WTC11 (cell line): Measurements from ENCODE around the gene SPRYD3. TPM values are rescaled to one million over a fixed set of nuclear protein-coding genes. Genes with fewer than 3 reads are reported as not detected.

ENCODE experiments used
- ATAC-seq: fragments of 200-7000 bp; cut with Tn5 transposase; 2 replicates; pipeline ENCODE4 v1.10.0; 2021; ENCODE audit warnings: mild to moderate bottlenecking, moderate library complexity
- CTCF ChIA-PET: fragments of 300-600 bp; sonication (Branson Sonifier 250); formaldehyde crosslinking; loops from one replicate; lab custom pipeline; 2021; ENCODE audit warnings: antibody characterized with exemption; lab: Charles Lee
- POLR2A ChIA-PET: fragments of 350-600 bp; sonication (Branson Sonifier 250); formaldehyde crosslinking; loops from one replicate; lab custom pipeline; 2021; ENCODE audit warnings: antibody characterized with exemption; lab: Charles Lee
- DNase-seq: peaks from one replicate; pipeline ENCODE4 v3.0.0; 2021; ENCODE audit warnings: low spot score
- H3K27ac Mint-ChIP-seq: 2 replicates; pipeline ENCODE4 v1.8.0; 2021; ENCODE audit warnings: mixed read lengths
- H3K27me3 Mint-ChIP-seq: 2 replicates; pipeline ENCODE4 v1.8.0; 2021; ENCODE audit warnings: low read depth, mild to moderate bottlenecking, moderate library complexity, mixed read lengths
- H3K36me3 Mint-ChIP-seq: 2 replicates; pipeline ENCODE4 v1.8.0; 2021; ENCODE audit warnings: mixed read lengths
- H3K4me1 Mint-ChIP-seq: 2 replicates; pipeline ENCODE4 v1.8.0; 2022; ENCODE audit warnings: mixed read lengths
- H3K4me3 Mint-ChIP-seq: 2 replicates; pipeline ENCODE4 v1.8.0; 2021; ENCODE audit warnings: mild to moderate bottlenecking, moderate library complexity, mixed read lengths
- H3K9me3 Mint-ChIP-seq: 2 replicates; pipeline ENCODE4 v1.8.0; 2021; ENCODE audit warnings: mixed read lengths
- ATF2 ChIP-seq: sonication (generic); formaldehyde crosslinking; IDR thresholded peaks from 2 replicates; pipeline ENCODE4 v1.8.1; 2022; ENCODE audit warnings: low read depth, missing genetic modification reagents, borderline replicate concordance
- CBFB ChIP-seq: sonication (generic); formaldehyde crosslinking; IDR thresholded peaks from 2 replicates; pipeline ENCODE4 v1.8.1; 2022; ENCODE audit warnings: mild to moderate bottlenecking, low read depth, missing genetic modification reagents
- CREM ChIP-seq: sonication (generic); formaldehyde crosslinking; IDR thresholded peaks from 2 replicates; pipeline ENCODE4 v1.8.1; 2022; ENCODE audit warnings: mild to moderate bottlenecking, missing genetic modification reagents, moderate library complexity
- CTCF ChIP-seq: fragments of 200-600 bp; IDR thresholded peaks from 2 replicates; pipeline ENCODE4 v1.8.0; 2022; ENCODE audit warnings: antibody characterized with exemption
- ETV6 ChIP-seq: sonication (generic); formaldehyde crosslinking; IDR thresholded peaks from 2 replicates; pipeline ENCODE4 v1.8.1; 2022; ENCODE audit warnings: mild to moderate bottlenecking, missing genetic modification reagents
- FOXK1 ChIP-seq: sonication (generic); formaldehyde crosslinking; IDR thresholded peaks from 2 replicates; pipeline ENCODE4 v1.8.0; 2022; ENCODE audit warnings: mild to moderate bottlenecking, moderate library complexity, missing genetic modification reagents
- NFE2L1 ChIP-seq: sonication (generic); formaldehyde crosslinking; IDR thresholded peaks from 2 replicates; pipeline ENCODE4 v1.8.1; 2023; ENCODE audit warnings: missing genetic modification reagents
- NFYB ChIP-seq: sonication (generic); formaldehyde crosslinking; conservative IDR thresholded peaks from 2 replicates; pipeline ENCODE4 v1.8.0; 2022; ENCODE audit warnings: low read depth, missing genetic modification reagents
- NR2C2 ChIP-seq: sonication (generic); formaldehyde crosslinking; IDR thresholded peaks from 2 replicates; pipeline ENCODE4 v1.8.0; 2022; ENCODE audit warnings: mild to moderate bottlenecking, missing genetic modification reagents
- NR3C1 ChIP-seq: sonication (generic); formaldehyde crosslinking; conservative IDR thresholded peaks from 2 replicates; pipeline ENCODE4 v1.8.1; 2023; ENCODE audit warnings: low read depth, mild to moderate bottlenecking, missing genetic modification reagents
- ZNF138 ChIP-seq: sonication (generic); formaldehyde crosslinking; conservative IDR thresholded peaks from 2 replicates; pipeline ENCODE4 v1.8.1; 2022; ENCODE audit warnings: mild to moderate bottlenecking, moderate library complexity, missing genetic modification reagents
- ZNF263 ChIP-seq: sonication (generic); formaldehyde crosslinking; IDR thresholded peaks from 2 replicates; pipeline ENCODE4 v1.8.1; 2022; ENCODE audit warnings: low read depth, mild to moderate bottlenecking, moderate library complexity, missing genetic modification reagents
- ZNF317 ChIP-seq: sonication (generic); formaldehyde crosslinking; IDR thresholded peaks from 2 replicates; pipeline ENCODE4 v1.8.1; 2023; ENCODE audit warnings: low read depth, mild to moderate bottlenecking, moderate library complexity, missing genetic modification reagents, borderline replicate concordance
- ZNF396 ChIP-seq: fragments of 250-450 bp; sonication (Bioruptor Pico); IDR thresholded peaks from 2 replicates; pipeline ENCODE4 v1.8.0; 2021; ENCODE audit warnings: mild to moderate bottlenecking, moderate library complexity, borderline replicate concordance
- total RNA-seq: library from RNA; stranded (reverse); gene quantifications from 3 replicates; pipeline ENCODE4 v1.2.3, GENCODE V29; 2021
- TF ChIP-seq, protein P1 (sequence below): sonication (generic); formaldehyde crosslinking; IDR thresholded peaks from 2 replicates; pipeline ENCODE4 v1.8.1; 2022; ENCODE audit warnings: low read depth, mild to moderate bottlenecking, moderate library complexity, missing genetic modification reagents, borderline replicate concordance
- TF ChIP-seq, protein P2 (sequence below): sonication (generic); formaldehyde crosslinking; IDR thresholded peaks from 2 replicates; pipeline ENCODE4 v1.8.0; 2023; ENCODE audit warnings: missing genetic modification reagents
- TF ChIP-seq, protein P3 (sequence below): sonication (generic); formaldehyde crosslinking; IDR thresholded peaks from 2 replicates; pipeline ENCODE4 v1.8.1; 2023; ENCODE audit warnings: mild to moderate bottlenecking, moderate library complexity, missing genetic modification reagents
- TF ChIP-seq, protein P4 (sequence below): sonication (generic); formaldehyde crosslinking; IDR thresholded peaks from 2 replicates; pipeline ENCODE4 v1.8.1; 2023; ENCODE audit warnings: mild to moderate bottlenecking, missing genetic modification reagents, moderate library complexity

SPRYD3 gene
- total RNA-seq, 1 experiment from 2014 or later = 11.9 TPM

GRCh38 chr12:53045696-53046045 is 33.5 kb downstream of the SPRYD3 start:
- ChIA-PET CTCF (interaction anchor here (0.7 to 8.7 kb wide), 7 partner anchors 9 to 114 kb away, joined by 3 to 97 read pairs (median 4); partner anchors contain the start of genes EIF4B and IGFBP6), POLR2A (interaction anchor here (0.5 to 0.9 kb wide), 2 partner anchors 34 to 39 kb away, joined by 3 to 4 read pairs; partner anchors contain the start of gene SPRYD3)
- peaks cover 40% of the 10 kb centered on the region for H3K27me3 Mint-ChIP-seq

GRCh38 chr12:53044896-53045695 is 34.1 kb downstream of the SPRYD3 start:
- peaks cover 40% of the 10 kb centered on the region for H3K27me3 Mint-ChIP-seq
- DNase-seq = no peak
- peak overlapping the region; percentile 95 for H3K4me3 Mint-ChIP-seq
- POLR2A ChIA-PET = interaction anchor here (0.5 to 1.2 kb wide), 2 partner anchors 38 to 39 kb away, joined by 4 to 6 read pairs; partner anchors contain the start of gene EIF4B
- TF ChIP-seq NFE2L1 (no peak), CTCF (no peak), ZNF317 (no peak), ZNF138 (CRISPR knock-in tag) (no peak), NR3C1 (CRISPR knock-in tag) (no peak), ATF2 (no peak), ZNF263 (CRISPR knock-in tag) (no peak), ZNF396 (CRISPR knock-in tag) (no peak), NR2C2 (CRISPR knock-in tag) (no peak), CBFB (CRISPR knock-in tag) (no peak)
- TF ChIP-seq, protein P1, sequence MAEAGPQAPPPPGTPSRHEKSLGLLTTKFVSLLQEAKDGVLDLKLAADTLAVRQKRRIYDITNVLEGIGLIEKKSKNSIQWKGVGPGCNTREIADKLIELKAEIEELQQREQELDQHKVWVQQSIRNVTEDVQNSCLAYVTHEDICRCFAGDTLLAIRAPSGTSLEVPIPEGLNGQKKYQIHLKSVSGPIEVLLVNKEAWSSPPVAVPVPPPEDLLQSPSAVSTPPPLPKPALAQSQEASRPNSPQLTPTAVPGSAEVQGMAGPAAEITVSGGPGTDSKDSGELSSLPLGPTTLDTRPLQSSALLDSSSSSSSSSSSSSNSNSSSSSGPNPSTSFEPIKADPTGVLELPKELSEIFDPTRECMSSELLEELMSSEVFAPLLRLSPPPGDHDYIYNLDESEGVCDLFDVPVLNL (CRISPR knock-in tag) = no peak
- TF ChIP-seq, protein P2, sequence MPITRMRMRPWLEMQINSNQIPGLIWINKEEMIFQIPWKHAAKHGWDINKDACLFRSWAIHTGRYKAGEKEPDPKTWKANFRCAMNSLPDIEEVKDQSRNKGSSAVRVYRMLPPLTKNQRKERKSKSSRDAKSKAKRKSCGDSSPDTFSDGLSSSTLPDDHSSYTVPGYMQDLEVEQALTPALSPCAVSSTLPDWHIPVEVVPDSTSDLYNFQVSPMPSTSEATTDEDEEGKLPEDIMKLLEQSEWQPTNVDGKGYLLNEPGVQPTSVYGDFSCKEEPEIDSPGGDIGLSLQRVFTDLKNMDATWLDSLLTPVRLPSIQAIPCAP = no peak
- TF ChIP-seq, protein P3, sequence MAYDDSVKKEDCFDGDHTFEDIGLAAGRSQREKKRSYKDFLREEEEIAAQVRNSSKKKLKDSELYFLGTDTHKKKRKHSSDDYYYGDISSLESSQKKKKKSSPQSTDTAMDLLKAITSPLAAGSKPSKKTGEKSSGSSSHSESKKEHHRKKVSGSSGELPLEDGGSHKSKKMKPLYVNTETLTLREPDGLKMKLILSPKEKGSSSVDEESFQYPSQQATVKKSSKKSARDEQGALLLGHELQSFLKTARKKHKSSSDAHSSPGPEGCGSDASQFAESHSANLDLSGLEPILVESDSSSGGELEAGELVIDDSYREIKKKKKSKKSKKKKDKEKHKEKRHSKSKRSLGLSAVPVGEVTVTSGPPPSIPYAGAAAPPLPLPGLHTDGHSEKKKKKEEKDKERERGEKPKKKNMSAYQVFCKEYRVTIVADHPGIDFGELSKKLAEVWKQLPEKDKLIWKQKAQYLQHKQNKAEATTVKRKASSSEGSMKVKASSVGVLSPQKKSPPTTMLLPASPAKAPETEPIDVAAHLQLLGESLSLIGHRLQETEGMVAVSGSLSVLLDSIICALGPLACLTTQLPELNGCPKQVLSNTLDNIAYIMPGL (CRISPR knock-in tag) = no peak
- TF ChIP-seq, protein P4, sequence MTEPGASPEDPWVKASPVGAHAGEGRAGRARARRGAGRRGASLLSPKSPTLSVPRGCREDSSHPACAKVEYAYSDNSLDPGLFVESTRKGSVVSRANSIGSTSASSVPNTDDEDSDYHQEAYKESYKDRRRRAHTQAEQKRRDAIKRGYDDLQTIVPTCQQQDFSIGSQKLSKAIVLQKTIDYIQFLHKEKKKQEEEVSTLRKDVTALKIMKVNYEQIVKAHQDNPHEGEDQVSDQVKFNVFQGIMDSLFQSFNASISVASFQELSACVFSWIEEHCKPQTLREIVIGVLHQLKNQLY (CRISPR knock-in tag) = no peak
- no peak for ATAC-seq
- H3K4me1 Mint-ChIP-seq = peaks cover 71% of the 10 kb centered on the region
- H3K36me3 Mint-ChIP-seq = peaks cover 13% of the 10 kb centered on the region
- H3K9me3 Mint-ChIP-seq = no peaks in the 10 kb centered on the region
- CTCF ChIA-PET = interaction anchor here (1.0 to 8.7 kb wide), 9 partner anchors 9 to 171 kb away, joined by 3 to 97 read pairs (median 4); partner anchors contain the start of gene IGFBP6
- no peak overlapping the region for H3K27ac Mint-ChIP-seq

More at GRCh38 chr12:53045696-53046045, 33.5 kb downstream of the SPRYD3 start:
- Mint-ChIP-seq H3K4me3 (peak overlapping the region; percentile 95), H3K4me1 (peaks cover 76% of the 10 kb centered on the region), H3K9me3 (no peaks in the 10 kb centered on the region), H3K36me3 (peaks cover 7% of the 10 kb centered on the region; the same call in 1 of the 2 replicates), H3K27ac (no peak overlapping the region)
- ATAC-seq (no peak), DNase-seq (no peak)
- TF ChIP-seq ETV6 (peak; percentile 30; the same call in 1 of the 2 replicates), FOXK1 (CRISPR knock-in tag) (no peak), CREM (CRISPR knock-in tag) (no peak), NFYB (CRISPR knock-in tag) (no peak)
